ENCODE data around the gene NIBAN1.

The NIBAN1 gene

DNA sequence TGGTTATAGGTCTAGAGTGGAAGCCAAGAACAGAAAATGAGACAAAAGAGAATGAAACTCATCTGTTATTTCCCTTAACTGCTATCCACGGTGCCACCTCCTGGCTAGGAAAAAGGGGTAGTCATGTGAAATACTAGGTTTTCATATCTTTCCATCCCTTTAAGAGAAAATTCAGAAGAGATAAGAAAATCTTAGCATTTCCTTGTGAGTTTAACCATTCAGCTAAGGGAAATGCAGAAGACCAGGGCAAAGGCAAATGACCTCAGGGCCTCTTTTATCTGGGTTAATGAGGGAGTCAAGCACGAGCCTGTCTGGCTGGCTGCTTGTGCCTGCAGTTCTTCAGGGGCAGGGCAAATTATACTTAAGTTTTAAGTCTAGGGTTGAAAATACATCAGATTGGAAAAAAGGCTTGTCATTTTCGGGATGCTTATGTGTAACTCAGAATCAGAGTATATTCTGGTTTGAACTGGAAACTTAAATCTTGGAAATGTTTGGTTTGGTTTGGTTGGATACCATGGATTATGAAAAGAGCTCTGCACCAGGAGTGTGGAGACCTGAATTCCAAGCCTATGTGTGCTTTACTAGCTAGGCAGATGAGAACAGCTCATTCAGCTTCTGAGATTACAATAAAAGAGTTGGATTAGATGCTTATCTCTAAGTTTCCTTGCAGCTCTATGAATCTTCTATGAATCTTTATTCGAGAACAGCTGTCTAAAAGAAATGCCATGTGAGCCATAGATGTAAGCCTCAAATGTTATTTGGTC is 19.9 kb downstream of the NIBAN1 start:
- Histone ChIP-seq H3K4me2 (no peak overlapping the region), H3K4me1 (ENCODE audit: low read depth, poor library complexity, severe bottlenecking) (no peaks in the 10 kb centered on the region), H2AFZ (ENCODE audit: low read depth) (no peak overlapping the region), H3K36me3 (ENCODE audit: insufficient read depth) (no peaks in the 10 kb centered on the region), H3K79me2 (ENCODE audit: insufficient read depth, low read depth) (no peaks in the 10 kb centered on the region; the same call in 1 of the 2 replicates), H3K27me3 (ENCODE audit: insufficient read depth, low read depth) (no peaks in the 10 kb centered on the region), H3K27ac (no peak overlapping the region), H4K20me1 (ENCODE audit: insufficient read depth) (no peaks in the 10 kb centered on the region), H3K9ac (no peak overlapping the region), H3K4me3 (IDR thresholded peaks at IDR 0.05; ENCODE audit: insufficient read depth, low read depth, low read length) (no peak overlapping the region)
- TF ChIP-seq, protein P1, sequence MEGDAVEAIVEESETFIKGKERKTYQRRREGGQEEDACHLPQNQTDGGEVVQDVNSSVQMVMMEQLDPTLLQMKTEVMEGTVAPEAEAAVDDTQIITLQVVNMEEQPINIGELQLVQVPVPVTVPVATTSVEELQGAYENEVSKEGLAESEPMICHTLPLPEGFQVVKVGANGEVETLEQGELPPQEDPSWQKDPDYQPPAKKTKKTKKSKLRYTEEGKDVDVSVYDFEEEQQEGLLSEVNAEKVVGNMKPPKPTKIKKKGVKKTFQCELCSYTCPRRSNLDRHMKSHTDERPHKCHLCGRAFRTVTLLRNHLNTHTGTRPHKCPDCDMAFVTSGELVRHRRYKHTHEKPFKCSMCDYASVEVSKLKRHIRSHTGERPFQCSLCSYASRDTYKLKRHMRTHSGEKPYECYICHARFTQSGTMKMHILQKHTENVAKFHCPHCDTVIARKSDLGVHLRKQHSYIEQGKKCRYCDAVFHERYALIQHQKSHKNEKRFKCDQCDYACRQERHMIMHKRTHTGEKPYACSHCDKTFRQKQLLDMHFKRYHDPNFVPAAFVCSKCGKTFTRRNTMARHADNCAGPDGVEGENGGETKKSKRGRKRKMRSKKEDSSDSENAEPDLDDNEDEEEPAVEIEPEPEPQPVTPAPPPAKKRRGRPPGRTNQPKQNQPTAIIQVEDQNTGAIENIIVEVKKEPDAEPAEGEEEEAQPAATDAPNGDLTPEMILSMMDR (conservative IDR thresholded peaks at IDR 0.05; ENCODE audit: low read depth, low read length), result no peak

DNA sequence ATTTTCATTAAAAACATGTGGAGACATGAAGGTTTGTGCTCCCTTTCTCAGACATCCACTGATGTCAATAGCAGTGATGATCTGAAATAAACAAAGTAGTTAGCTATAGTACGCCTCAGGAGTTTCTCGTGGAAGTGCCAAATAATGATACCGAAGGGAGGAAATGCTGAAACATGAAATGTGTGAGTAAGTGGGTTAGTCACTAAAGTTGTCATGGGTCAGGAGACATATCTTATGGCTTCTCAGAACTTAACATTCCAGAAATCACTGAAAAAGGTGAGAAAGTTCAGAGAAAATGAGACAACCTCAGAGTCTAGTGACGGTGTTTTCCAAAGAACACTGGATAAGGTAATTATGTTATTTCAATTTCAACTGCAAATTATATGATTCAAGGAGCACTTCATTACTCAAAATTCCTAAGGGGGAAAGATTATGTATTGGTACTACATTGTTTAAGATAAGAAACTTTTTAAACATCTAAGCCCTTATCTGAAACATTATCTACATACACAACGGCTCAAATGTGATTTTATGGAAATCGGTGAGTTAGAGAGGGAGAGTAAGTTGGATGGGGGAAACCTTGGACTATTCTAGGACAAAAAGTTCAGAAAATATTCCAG is 20.6 kb downstream of the NIBAN1 start:
- no peaks in the 10 kb centered on the region for H3K36me3 ChIP-seq (ENCODE audit: insufficient read depth)
- H3K4me1 ChIP-seq (ENCODE audit: low read depth, poor library complexity, severe bottlenecking), result no peaks in the 10 kb centered on the region
- no peak overlapping the region for H3K4me3 ChIP-seq (IDR thresholded peaks at IDR 0.05; ENCODE audit: insufficient read depth, low read depth, low read length)
- no peaks in the 10 kb centered on the region for H4K20me1 ChIP-seq (ENCODE audit: insufficient read depth)
- H3K27me3 ChIP-seq (ENCODE audit: insufficient read depth, low read depth), result no peaks in the 10 kb centered on the region
- H3K9ac ChIP-seq, result no peak overlapping the region
- TF ChIP-seq, protein P1 (conservative IDR thresholded peaks at IDR 0.05; ENCODE audit: low read depth, low read length), result no peak
- no peaks in the 10 kb centered on the region; the same call in 1 of the 2 replicates for H3K79me2 ChIP-seq (ENCODE audit: insufficient read depth, low read depth)
- H2AFZ ChIP-seq (ENCODE audit: low read depth), result no peak overlapping the region
- H3K27ac ChIP-seq, result no peak overlapping the region
- H3K4me2 ChIP-seq, result no peak overlapping the region

DNA sequence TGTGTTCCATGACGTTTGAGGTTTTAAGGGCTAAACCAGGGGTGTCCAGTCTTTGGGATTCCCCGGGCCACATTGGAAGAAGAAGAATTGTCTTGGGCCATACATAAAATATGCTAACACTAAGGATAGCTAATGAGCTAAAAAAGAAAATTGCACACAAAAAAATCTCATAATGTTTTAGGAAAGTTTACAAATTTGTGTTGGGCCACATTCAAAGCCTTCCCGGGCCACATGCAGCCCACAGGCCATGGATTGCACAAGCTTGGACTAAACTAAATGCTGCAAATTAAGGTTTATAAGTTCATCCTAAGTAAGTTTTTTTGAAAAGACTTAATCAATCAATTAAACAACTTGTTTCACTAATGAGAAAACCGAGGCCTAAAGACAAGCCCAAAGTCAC is 21.9 kb downstream of the NIBAN1 start:
- Histone ChIP-seq H3K27ac (no peak overlapping the region), H3K36me3 (ENCODE audit: insufficient read depth) (no peaks in the 10 kb centered on the region), H3K4me2 (no peak overlapping the region), H3K27me3 (ENCODE audit: insufficient read depth, low read depth) (no peaks in the 10 kb centered on the region), H3K4me3 (IDR thresholded peaks at IDR 0.05; ENCODE audit: insufficient read depth, low read depth, low read length) (no peak overlapping the region), H2AFZ (ENCODE audit: low read depth) (no peak overlapping the region), H3K4me1 (ENCODE audit: low read depth, poor library complexity, severe bottlenecking) (no peaks in the 10 kb centered on the region), H4K20me1 (ENCODE audit: insufficient read depth) (no peaks in the 10 kb centered on the region), H3K79me2 (ENCODE audit: insufficient read depth, low read depth) (no peaks in the 10 kb centered on the region; the same call in 1 of the 2 replicates), H3K9ac (no peak overlapping the region)
- TF ChIP-seq, protein P1 (conservative IDR thresholded peaks at IDR 0.05; ENCODE audit: low read depth, low read length), result no peak

DNA sequence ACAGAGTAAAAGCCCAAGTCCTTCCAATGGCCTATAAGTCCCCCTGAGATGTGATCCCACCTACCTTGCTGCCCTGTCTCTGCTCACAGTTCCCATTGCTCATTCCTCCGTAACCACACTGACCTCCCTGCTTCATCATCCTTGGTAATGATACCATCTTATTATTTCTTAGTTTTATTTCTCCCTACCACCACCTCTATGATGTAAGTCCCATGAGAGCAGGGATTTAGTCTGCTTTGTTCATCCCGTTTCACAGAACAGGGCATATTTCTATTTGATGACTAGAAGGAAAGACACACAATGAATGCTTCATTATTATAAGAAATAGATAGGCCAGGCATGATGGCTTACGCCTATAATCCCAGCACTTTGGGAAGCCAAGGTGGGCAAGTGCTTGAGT is 22.5 kb downstream of the NIBAN1 start:
- H3K4me3 ChIP-seq (IDR thresholded peaks at IDR 0.05; ENCODE audit: insufficient read depth, low read depth, low read length), result no peak overlapping the region
- H3K4me1 ChIP-seq (ENCODE audit: low read depth, poor library complexity, severe bottlenecking), result peaks cover 1% of the 10 kb centered on the region
- no peak overlapping the region for H2AFZ ChIP-seq (ENCODE audit: low read depth)
- TF ChIP-seq, protein P1 (conservative IDR thresholded peaks at IDR 0.05; ENCODE audit: low read depth, low read length), result no peak
- H3K4me2 ChIP-seq, result no peak overlapping the region
- no peaks in the 10 kb centered on the region for H3K27me3 ChIP-seq (ENCODE audit: insufficient read depth, low read depth)
- H3K79me2 ChIP-seq (ENCODE audit: insufficient read depth, low read depth), result no peaks in the 10 kb centered on the region; the same call in 1 of the 2 replicates
- no peaks in the 10 kb centered on the region for H4K20me1 ChIP-seq (ENCODE audit: insufficient read depth)
- H3K9ac ChIP-seq, result no peak overlapping the region
- H3K27ac ChIP-seq, result no peak overlapping the region
- H3K36me3 ChIP-seq (ENCODE audit: insufficient read depth), result no peaks in the 10 kb centered on the region
